Measurements from ENCODE around the gene LENG1.
"Not testable (repeated sequence)": the region's sequence is repeated elsewhere in the genome, so short reads cannot be mapped to it uniquely, and the experiment has no call there.

The LENG1 gene

GRCh38 chr19:54181894-54182293 lies 22.4 kb upstream of the LENG1 start:
- H3K4me1 ChIP-seq (ENCODE audit: control insufficient read depth, insufficient read depth, low read length); H3K27ac ChIP-seq (ENCODE audit: extremely low read depth, low read depth, low read length); H3K4me3 ChIP-seq (ENCODE audit: low read depth, low read length); H3K9me3 ChIP-seq (ENCODE audit: control insufficient read depth, insufficient read depth, low read depth, low read length): not testable (repeated sequence)
- CTCF ChIA-PET = interaction anchor here (0.7 kb wide), 1 partner anchor 342 kb away, joined by 3 read pairs; no protein-coding TSS in a partner anchor
- peaks cover 11 to 45% of the 10 kb centered on the region in 2 experiments; a peak in 2 of 3 replicates for H3K36me3 ChIP-seq (ENCODE audit: control insufficient read depth in 2 of 2, insufficient read depth in 1 of 2, low read length in 2 of 2)
- peak; percentile 84 for TF ChIP-seq ZNF366 (tag by site-specific recombination; conservative IDR thresholded peaks at IDR 0.05)
- POLR2A ChIA-PET = interaction anchor here (0.7 to 10.2 kb wide), 3 partner anchors 8 to 206 kb away, joined by 3 to 90 read pairs (median 3); partner anchors contain the start of genes CNOT3, MBOAT7 and TSEN34

GRCh38 chr19:54180691-54181091 lies 21.2 kb upstream of the LENG1 start:
- TF ChIP-seq ZNF121 (tag by site-specific recombination; IDR thresholded peaks at IDR 0.05) (no peak), ZSCAN4 (tag by site-specific recombination; IDR thresholded peaks at IDR 0.05) (no peak), ZNF747 (tag by site-specific recombination; IDR thresholded peaks at IDR 0.05) (no peak), ZNF157 (tag by site-specific recombination; IDR thresholded peaks at IDR 0.05) (no peak), WT1 (tag by site-specific recombination; IDR thresholded peaks at IDR 0.05) (no peak), ZNF292 (tag by site-specific recombination; IDR thresholded peaks at IDR 0.05; ENCODE audit: borderline replicate concordance, low read depth) (no peak), ELK4 (IDR thresholded peaks at IDR 0.05; ENCODE audit: borderline replicate concordance, low read depth, low read length) (no peak), ZNF26 (tag by site-specific recombination; IDR thresholded peaks at IDR 0.05) (no peak), ZNF404 (tag by site-specific recombination; IDR thresholded peaks at IDR 0.05) (no peak), ATF2 (tag by site-specific recombination; IDR thresholded peaks at IDR 0.05; ENCODE audit: low read depth) (no peak), ZNF155 (tag by site-specific recombination; IDR thresholded peaks at IDR 0.05) (no peak), ZNF785 (tag by site-specific recombination; IDR thresholded peaks at IDR 0.05) (no peak), KLF10 (tag by site-specific recombination; IDR thresholded peaks at IDR 0.05) (no peak), ZNF791 (tag by site-specific recombination; IDR thresholded peaks at IDR 0.05) (no peak), ZBTB1 (tag by site-specific recombination; IDR thresholded peaks at IDR 0.05) (no peak), ZNF530 (tag by site-specific recombination; IDR thresholded peaks at IDR 0.05; ENCODE audit: low read depth) (no peak), ZNF138 (tag by site-specific recombination; IDR thresholded peaks at IDR 0.05; ENCODE audit: borderline replicate concordance) (no peak), ZNF626 (tag by site-specific recombination; IDR thresholded peaks at IDR 0.05) (no peak)
- Histone ChIP-seq H3K27ac (ENCODE audit: extremely low read depth, low read depth, low read length) (no peak overlapping the region), H3K4me1 (ENCODE audit: control insufficient read depth, insufficient read depth, low read length) (no peaks in the 10 kb centered on the region), H3K36me3 (ENCODE audit: control insufficient read depth in 2 of 2, insufficient read depth in 1 of 2, low read length in 2 of 2) (peaks cover 14 to 42% of the 10 kb centered on the region in 2 experiments; a peak in 2 of 3 replicates), H3K9me3 (ENCODE audit: control insufficient read depth, insufficient read depth, low read depth, low read length) (no peaks in the 10 kb centered on the region), H3K4me3 (ENCODE audit: low read depth, low read length) (no peak overlapping the region)
- POLR2A ChIA-PET = interaction anchor here (10.2 kb wide), 1 partner anchor 9 kb away, joined by 90 read pairs; the partner anchor contains the start of genes MBOAT7 and TSEN34
- CTCF ChIA-PET = interaction anchor here (2.0 to 2.3 kb wide), 2 partner anchors 9 to 10 kb away, joined by 13 to 15 read pairs; partner anchors contain the start of gene MBOAT7
